SK-N-MC (cell line): ENCODE data around the gene TRIP6.
"Not testable (repeated sequence)": the region's sequence is repeated elsewhere in the genome, so short reads cannot be mapped to it uniquely, and the experiment has no call there.

Experiments used
- DNase-seq: peaks from one replicate; pipeline ENCODE4 v3.0.0-alpha.2; 2011; ENCODE audit warnings: low read depth, low spot score
- H3K27ac ChIP-seq: fragments of 200-600 bp; sonication (generic); 2 replicates; pipeline ENCODE4 v1.5.1; 2016; ENCODE audit warnings: mixed run types
- H3K36me3 ChIP-seq: fragments of 200-600 bp; sonication (generic); 2 replicates; pipeline ENCODE4 v1.6.1; 2017; ENCODE audit warnings: antibody characterized with exemption, low read length, mixed read lengths; ENCODE audit not compliant: insufficient read depth
- H3K4me3 ChIP-seq: fragments of 200-600 bp; sonication (generic); 2 replicates; pipeline ENCODE4 v1.5.1; 2016
- H3K9ac ChIP-seq: fragments of 200-600 bp; sonication (generic); 2 replicates; pipeline ENCODE4 v1.8.0; 2017; ENCODE audit warnings: mixed run types, mixed read lengths; ENCODE audit not compliant: insufficient read length
- H3K9me3 ChIP-seq: fragments of 200-600 bp; sonication (generic); 2 replicates; pipeline ENCODE4 v1.6.1; 2017; ENCODE audit warnings: low read depth, mild to moderate bottlenecking, antibody characterized with exemption, low read length, moderate library complexity, mixed read lengths
- EZH2 ChIP-seq: fragments of 200-600 bp; sonication (generic); IDR thresholded peaks from one replicate; pipeline ENCODE4 v1.6.1; 2017; ENCODE audit warnings: antibody characterized with exemption
- FOXP2 ChIP-seq: optimal IDR thresholded peaks from 2 replicates; pipeline ENCODE3; 2011; ENCODE audit warnings: mild to moderate bottlenecking, moderate library complexity; ENCODE audit not compliant: insufficient read depth; ENCODE audit errors: extremely low read length, control extremely low read depth
- POLR2AphosphoS5 ChIP-seq: IDR thresholded peaks from 2 replicates; pipeline ENCODE4 v1.6.1; 2012; ENCODE audit warnings: mild to moderate bottlenecking, low read depth, low read length, borderline replicate concordance

Gene TRIP6

DNA sequence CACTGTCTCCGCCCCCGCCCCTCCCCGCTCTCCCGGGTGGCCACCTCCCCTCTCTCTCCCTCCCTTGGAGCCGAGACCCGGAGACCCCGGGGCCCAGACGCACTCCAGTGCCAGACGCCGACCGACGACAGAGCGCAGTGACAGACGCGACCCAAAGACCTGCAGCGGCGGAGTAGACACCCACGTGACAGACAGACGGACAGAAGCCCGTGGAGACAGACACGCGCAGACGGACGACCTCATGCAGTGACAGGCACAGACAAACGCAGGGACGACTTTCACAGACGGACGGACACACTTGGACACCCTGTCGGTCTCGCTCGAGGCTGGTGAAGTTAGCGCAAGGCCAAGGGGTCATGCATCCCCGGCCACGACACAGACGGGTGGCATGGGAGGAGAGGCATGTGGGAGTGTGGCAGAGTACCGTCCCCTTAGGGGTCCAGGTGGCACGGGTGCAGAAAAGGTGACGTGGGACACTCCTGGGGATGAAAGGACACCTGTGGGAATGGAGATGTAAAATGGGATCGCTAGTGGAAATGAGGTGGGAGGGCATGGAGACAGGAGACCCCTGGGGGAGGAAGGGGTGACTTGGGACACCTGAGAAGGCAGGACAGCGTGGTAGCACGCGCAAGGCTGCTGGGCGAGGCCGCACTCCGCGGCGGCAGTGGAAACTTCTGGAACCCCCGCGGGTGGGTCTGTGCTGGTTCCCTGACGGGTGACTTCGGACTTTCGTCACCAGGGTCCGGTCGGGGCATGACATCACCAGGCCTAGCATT lies 29.0 kb downstream of the TRIP6 start:
- peak overlapping the region; percentile 74 for H3K4me3 ChIP-seq
- no peaks in the 10 kb centered on the region for H3K36me3 ChIP-seq
- no peak overlapping the region for H3K9ac ChIP-seq
- DNase-seq: no peak
- no peaks in the 10 kb centered on the region for H3K9me3 ChIP-seq
- TF ChIP-seq POLR2AphosphoS5 (no peak), EZH2 (no peak), FOXP2 (no peak)
- H3K27ac ChIP-seq: no peak overlapping the region

DNA sequence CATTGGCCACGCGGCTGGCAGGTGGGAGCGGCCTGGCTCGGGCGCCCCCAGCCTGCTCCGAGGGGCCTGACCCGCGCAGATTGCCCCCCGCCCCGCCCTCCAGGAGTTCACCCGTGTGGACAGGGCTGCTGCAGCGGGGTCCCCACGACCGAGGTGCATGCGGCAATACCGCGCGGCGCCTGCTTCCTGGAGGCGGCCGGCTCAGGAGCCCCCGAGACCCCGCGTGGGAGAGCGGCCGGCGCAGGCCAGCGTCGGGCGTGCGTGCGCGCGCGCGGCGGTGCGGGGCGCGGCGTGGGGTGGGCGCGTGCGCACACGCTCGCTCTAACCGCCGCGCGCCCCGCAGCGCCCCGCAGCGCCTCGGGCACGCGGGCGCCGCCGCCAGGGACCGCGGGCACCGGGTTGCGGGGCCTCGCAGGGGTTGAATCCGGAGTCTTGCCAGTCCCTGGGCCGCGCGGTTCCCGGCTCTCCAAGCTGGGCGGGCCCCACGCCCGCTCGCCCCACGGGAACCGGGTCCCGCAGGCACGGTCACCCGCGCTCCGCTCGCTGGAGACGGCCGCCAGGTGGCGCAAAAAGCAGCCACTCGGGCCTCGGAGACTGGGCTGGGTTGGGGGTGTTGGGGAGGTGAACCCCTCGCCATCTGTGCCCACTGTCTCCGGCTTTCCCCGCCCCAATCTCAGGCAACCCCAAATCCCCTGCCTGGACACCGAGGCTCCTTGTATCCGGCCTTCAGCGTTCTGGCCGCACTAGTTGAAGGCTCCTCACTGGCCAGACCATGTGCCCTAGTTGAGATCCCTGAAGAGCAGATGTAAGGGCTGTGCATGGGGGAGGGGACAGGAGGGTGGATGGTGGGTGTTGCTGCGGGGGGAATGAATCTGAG lies 29.8 kb downstream of the TRIP6 start:
- no peak overlapping the region for H3K27ac ChIP-seq
- H3K9ac ChIP-seq: no peak overlapping the region
- H3K36me3 ChIP-seq: no peaks in the 10 kb centered on the region
- no peak for DNase-seq
- no peak for TF ChIP-seq POLR2AphosphoS5
- no peak for TF ChIP-seq FOXP2
- no peak for TF ChIP-seq EZH2
- no peaks in the 10 kb centered on the region for H3K9me3 ChIP-seq
- H3K4me3 ChIP-seq: peak overlapping the region; percentile 74

DNA sequence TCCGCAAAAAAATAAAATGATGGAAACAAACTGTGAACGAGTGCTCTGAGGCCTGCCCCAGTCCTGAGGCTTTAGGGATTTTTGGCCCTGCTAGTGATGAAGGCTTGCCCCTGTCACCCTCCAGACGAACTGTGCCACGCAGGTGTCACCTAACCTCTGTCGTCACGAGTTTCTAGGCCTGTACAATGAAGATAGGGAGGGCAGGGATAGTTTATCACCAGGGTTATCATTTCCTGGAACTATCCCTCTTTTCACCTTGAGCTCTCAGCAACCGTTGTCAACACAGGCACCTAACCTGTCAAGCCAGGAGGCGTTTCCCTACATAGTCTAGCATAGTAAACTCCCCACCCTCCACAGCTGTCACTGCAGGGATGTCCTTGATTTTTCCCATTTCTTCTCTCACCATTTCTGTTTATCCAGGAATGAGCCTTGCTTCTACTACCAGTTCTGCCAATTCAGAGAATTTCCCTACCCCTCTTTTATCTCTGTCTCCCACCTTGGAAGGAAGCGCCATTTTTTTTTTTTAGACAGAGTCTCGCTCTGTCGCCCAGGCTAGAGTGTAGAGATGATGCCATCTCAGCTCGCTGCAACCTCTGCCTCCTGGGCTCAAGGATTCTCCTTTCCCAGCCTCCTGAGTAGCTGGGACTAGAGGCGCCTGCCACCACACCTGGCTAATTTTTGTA lies 30.7 kb downstream of the TRIP6 start:
- Histone ChIP-seq H3K4me3 (no peak overlapping the region), H3K36me3 (no peaks in the 10 kb centered on the region), H3K9ac (no peak overlapping the region), H3K9me3 (no peaks in the 10 kb centered on the region), H3K27ac (no peak overlapping the region)
- no peak for TF ChIP-seq POLR2AphosphoS5
- no peak for TF ChIP-seq EZH2
- TF ChIP-seq FOXP2: no peak
- no peak for DNase-seq

DNA sequence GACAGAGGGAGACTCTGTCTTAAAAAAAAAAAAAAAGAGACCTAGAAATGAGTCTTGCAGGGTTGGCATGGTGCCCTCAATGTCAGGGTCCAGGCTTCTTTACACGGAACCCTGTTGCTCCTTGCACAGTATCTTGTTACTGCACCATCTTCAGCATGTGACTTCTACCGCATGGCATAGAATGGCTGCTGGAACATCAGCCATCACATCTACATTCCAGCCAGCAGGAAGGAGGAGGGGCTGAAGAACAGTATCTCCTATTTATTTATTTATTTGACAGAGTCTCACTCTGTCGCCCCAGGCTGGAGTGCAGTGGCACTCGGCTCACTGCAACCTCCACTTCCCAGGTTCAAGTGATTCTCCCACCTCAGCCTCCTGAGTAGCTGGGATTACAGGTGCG lies 32.2 kb downstream of the TRIP6 start:
- Histone ChIP-seq H3K9me3 (no peaks in the 10 kb centered on the region), H3K9ac (no peak overlapping the region), H3K4me3 (no peak overlapping the region), H3K36me3 (no peaks in the 10 kb centered on the region), H3K27ac (no peak overlapping the region)
- DNase-seq: no peak
- TF ChIP-seq FOXP2 (no peak), EZH2 (no peak), POLR2AphosphoS5 (no peak)

DNA sequence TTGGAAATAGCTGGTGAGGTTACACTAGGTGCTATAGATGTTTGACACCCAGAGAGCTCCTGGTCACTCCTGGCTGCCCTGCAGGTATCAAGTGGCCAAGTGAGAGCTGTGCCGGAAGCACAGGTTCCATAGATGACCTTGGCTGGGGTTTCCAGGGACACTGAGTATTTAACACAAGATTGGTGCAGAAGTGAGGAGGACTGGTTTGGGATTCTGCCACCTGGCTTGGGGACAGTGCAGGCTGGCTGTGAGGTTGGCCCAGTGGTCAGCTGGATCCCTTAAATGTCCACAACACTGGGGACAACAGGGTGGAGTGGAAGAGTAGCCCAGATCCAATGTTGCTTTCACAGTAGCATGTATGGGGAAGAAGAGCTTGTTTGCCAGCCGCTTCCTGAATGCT lies 33.8 kb downstream of the TRIP6 start:
- H3K9me3 ChIP-seq: no peaks in the 10 kb centered on the region
- no peak overlapping the region for H3K4me3 ChIP-seq
- no peak overlapping the region for H3K27ac ChIP-seq
- no peak overlapping the region for H3K9ac ChIP-seq
- TF ChIP-seq EZH2 (no peak), POLR2AphosphoS5 (no peak), FOXP2 (no peak)
- no peak for DNase-seq
- no peaks in the 10 kb centered on the region for H3K36me3 ChIP-seq

DNA sequence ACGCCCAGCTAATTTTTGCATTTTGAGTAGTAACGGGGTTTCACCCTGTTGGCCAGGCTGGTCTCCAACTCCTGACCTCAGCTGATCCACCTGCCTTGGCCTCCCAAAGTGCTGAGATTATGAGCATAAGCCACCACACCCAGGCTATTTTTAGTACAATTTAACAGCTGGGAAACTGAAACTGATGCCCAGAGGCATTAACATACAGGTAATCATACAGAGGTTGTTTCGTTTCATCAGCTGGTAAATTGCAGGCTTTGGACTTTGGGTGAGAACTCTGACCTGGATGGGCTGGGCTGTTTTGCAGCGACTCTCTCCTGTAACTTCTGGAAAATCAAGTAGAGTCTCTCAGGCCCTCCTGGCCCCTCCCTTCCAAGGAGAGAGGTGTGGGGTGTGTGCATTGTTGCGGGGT lies 34.7 kb downstream of the TRIP6 start:
- DNase-seq: no peak
- no peaks in the 10 kb centered on the region for H3K9me3 ChIP-seq
- TF ChIP-seq FOXP2 (no peak), POLR2AphosphoS5 (no peak), EZH2 (no peak)
- H3K36me3 ChIP-seq: no peaks in the 10 kb centered on the region
- no peak overlapping the region for H3K4me3 ChIP-seq
- no peak overlapping the region for H3K27ac ChIP-seq
- no peak overlapping the region for H3K9ac ChIP-seq

DNA sequence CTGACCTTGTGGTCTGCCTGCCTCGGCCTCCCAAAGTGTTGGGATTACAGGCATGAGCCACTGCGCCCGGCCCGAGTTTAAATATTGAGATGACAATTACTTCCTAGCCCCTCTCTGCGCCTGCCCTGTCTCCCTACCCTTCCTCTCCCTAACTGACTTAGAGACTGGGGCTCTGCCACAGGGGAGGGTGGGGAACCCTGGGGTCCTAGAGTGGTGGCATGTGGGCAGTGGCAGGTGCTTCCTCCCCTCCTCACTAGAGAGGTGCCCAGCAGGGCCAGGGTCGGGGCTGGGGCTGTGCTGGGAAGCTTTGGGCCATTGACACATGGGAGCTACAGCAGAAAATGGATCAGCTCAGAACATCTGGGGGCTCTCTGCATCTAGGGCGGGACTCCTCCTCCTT lies 35.5 kb downstream of the TRIP6 start:
- Histone ChIP-seq H3K36me3 (no peaks in the 10 kb centered on the region), H3K9ac (no peak overlapping the region), H3K9me3 (no peaks in the 10 kb centered on the region), H3K4me3 (no peak overlapping the region), H3K27ac (no peak overlapping the region)
- no peak for DNase-seq
- TF ChIP-seq EZH2 (no peak), POLR2AphosphoS5 (no peak), FOXP2 (no peak)

DNA sequence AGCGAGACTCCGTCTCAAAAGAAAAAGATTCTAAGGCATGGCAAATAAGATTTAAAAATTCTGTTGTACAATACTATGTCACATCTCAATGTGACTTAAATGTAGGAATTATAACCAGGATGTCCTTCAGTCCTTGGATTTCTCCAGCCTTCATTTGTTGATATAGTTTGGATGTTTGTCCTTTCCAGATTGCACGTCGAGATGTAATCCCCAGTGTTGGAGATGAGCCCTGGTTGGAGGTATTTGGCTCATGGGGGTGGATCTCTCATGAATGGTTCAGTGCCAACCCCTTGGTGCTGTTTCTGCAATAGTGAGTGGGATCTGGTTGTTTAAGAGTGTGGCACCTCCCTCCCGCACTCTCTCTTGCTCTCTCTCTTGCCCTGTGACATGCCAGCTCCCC lies 41.3 kb downstream of the TRIP6 start:
- H3K9me3 ChIP-seq: no peaks in the 10 kb centered on the region
- TF ChIP-seq FOXP2 (no peak), POLR2AphosphoS5 (no peak), EZH2 (no peak)
- H3K27ac ChIP-seq: no peak overlapping the region
- no peaks in the 10 kb centered on the region for H3K36me3 ChIP-seq
- no peak for DNase-seq
- H3K9ac ChIP-seq: no peak overlapping the region
- no peak overlapping the region for H3K4me3 ChIP-seq

DNA sequence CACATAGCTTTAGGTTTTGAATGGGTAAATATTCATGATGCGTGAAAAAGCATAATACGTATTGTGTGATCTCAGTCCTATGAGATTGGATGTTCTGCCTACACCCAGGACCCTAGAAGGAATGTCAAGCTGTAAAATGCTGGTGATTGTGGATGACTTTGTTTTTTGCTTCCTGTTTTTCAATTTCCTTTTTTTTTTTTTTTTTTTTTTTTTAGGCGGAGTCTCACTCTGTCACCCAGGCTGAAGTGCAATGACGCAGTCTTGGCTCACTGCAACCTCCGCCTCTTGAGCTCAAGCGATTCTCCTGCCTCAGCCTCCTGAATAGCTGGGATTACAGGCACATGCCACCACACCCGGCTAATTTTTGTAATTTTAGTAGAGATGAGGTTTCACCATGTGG lies 43.3 kb downstream of the TRIP6 start:
- H3K9ac ChIP-seq, H3K4me3 ChIP-seq, H3K36me3 ChIP-seq, H3K27ac ChIP-seq, H3K9me3 ChIP-seq, DNase-seq: not testable (repeated sequence)
